ENCODE measurements around the gene MED4. TPM values are rescaled to one million over a fixed set of nuclear protein-coding genes. Genes with fewer than 3 reads are reported as not detected.
A peak's percentile ranks its signal among the peaks of the same experiment; 100 is the strongest.

MED4 gene
- total RNA-seq (10 to 100 TPM; 47.1 to 55.6 TPM), polyA plus RNA-seq (10 to 100 TPM; 88.9 to 91.9 (median 90.1) TPM), total RNA-seq (34.7 to 48.7 (median 46.2) reads per million in 6 experiments)

- ATAC-seq (peak; percentile 92 to 93), DNase-seq (peak; percentile 93 to 99 (median 98))
- Mint-ChIP-seq H3K4me3 (peak within 1 kb of the TSS; percentile 89 to 99 (median 96)), H3K9me3 (peaks cover 0 to 3% (median 0%) of the 10 kb centered on the region in 9 donors), H3K4me1 (peaks cover 16 to 49% (median 40%) of the 10 kb centered on the region in 4 donors), H3K36me3 (peaks cover 0 to 7% (median 0%) of the 10 kb centered on the region in 3 donors), H3K27me3 (no peaks in the 10 kb centered on the region), H3K27ac (peak within 1 kb of the TSS; percentile 92 to 99 (median 98))
- POLR2A ChIA-PET: interaction anchor here (0.6 to 2.7 kb wide), 15 partner anchors 10 to 485 kb away, joined by 3 to 24 read pairs (median 4); partner anchors contain the start of genes ITM2B, NUDT15 and RB1
Measured at GRCh38 chr13:48094781-48095502, at the start of gene MED4. Gene MED4, minus strand, starts transcription at chr13:48095104. Its CDS starts 26 bp downstream, at chr13:48095078.

- DNase-seq (peak in 4 of 10 donors; percentile 19 to 41 (median 40)), ATAC-seq (peak; percentile 90 to 91)
- Mint-ChIP-seq H3K27ac (peak overlapping the region; percentile 81 to 99 (median 94)), H3K9me3 (peaks cover 0 to 1% (median 0%) of the 10 kb centered on the region in 9 donors), H3K27me3 (no peaks in the 10 kb centered on the region), H3K4me1 (peaks cover 27 to 52% (median 42%) of the 10 kb centered on the region in 4 donors), H3K36me3 (peaks cover 0 to 4% (median 0%) of the 10 kb centered on the region in 3 donors), H3K4me3 (peak overlapping the region in 9 of 10 donors; percentile 9 to 63 (median 45))
- POLR2A ChIA-PET: interaction anchor here (0.7 to 2.1 kb wide), 4 partner anchors 10 to 91 kb away, joined by 3 to 8 read pairs (median 6); partner anchors contain the start of gene ITM2B
Measured at GRCh38 chr13:48144413-48145035, 49.6 kb upstream of the MED4 start.

GRCh38 chr13:48142436-48142835 lies 47.5 kb upstream of the MED4 start:
- Mint-ChIP-seq H3K9me3 (peaks cover 0 to 1% (median 0%) of the 10 kb centered on the region in 9 donors), H3K4me1 (peaks cover 21 to 37% (median 27%) of the 10 kb centered on the region in 4 donors), H3K4me3 (no peak overlapping the region), H3K36me3 (peaks cover 0 to 4% (median 0%) of the 10 kb centered on the region in 3 donors), H3K27me3 (no peaks in the 10 kb centered on the region), H3K27ac (peak overlapping the region in 6 of 10 donors; percentile 5 to 92 (median 56))
- POLR2A ChIA-PET: interaction anchor here (1.5 kb wide), 1 partner anchor 90 kb away, joined by 4 read pairs; the partner anchor contains the start of gene ITM2B
- no peak for ATAC-seq
- DNase-seq: no peak

- Mint-ChIP-seq H3K4me1 (peaks cover 9 to 14% (median 11%) of the 10 kb centered on the region in 4 donors), H3K36me3 (no peaks in the 10 kb centered on the region), H3K9me3 (no peaks in the 10 kb centered on the region), H3K27me3 (no peaks in the 10 kb centered on the region), H3K27ac (peak overlapping the region in 1 of 10 donors; percentile 56), H3K4me3 (no peak overlapping the region)
- ATAC-seq (no peak), DNase-seq (no peak)
- POLR2A ChIA-PET: no interaction called here
Measured at GRCh38 chr13:48138270-48138669, 43.4 kb upstream of the MED4 start.

GRCh38 chr13:48132961-48133360 lies 38.1 kb upstream of the MED4 start:
- no peaks in the 10 kb centered on the region for H3K27me3 Mint-ChIP-seq
- POLR2A ChIA-PET: interaction anchor here (3.3 kb wide), 1 partner anchor 100 kb away, joined by 19 read pairs; the partner anchor contains the start of gene ITM2B
- H3K27ac Mint-ChIP-seq: no peak overlapping the region
- H3K9me3 Mint-ChIP-seq: no peaks in the 10 kb centered on the region
- DNase-seq (no peak), ATAC-seq (no peak)
- no peaks in the 10 kb centered on the region for H3K36me3 Mint-ChIP-seq
- H3K4me1 Mint-ChIP-seq: peaks cover 11 to 17% (median 12%) of the 10 kb centered on the region in 4 donors
- H3K4me3 Mint-ChIP-seq: no peak overlapping the region

- ATAC-seq (no peak), DNase-seq (no peak)
- POLR2A ChIA-PET: interaction anchor here (1.0 to 3.3 kb wide), 6 partner anchors 25 to 399 kb away, joined by 3 to 19 read pairs (median 3); partner anchors contain the start of gene ITM2B
- Mint-ChIP-seq H3K4me3 (no peak overlapping the region), H3K27ac (no peak overlapping the region), H3K27me3 (no peaks in the 10 kb centered on the region), H3K36me3 (no peaks in the 10 kb centered on the region), H3K9me3 (no peaks in the 10 kb centered on the region), H3K4me1 (peaks cover 14 to 30% (median 25%) of the 10 kb centered on the region in 4 donors)
Measured at GRCh38 chr13:48131533-48131932, 36.6 kb upstream of the MED4 start.

GRCh38 chr13:48126944-48127830 lies 32.3 kb upstream of the MED4 start:
- ATAC-seq: peak; percentile 85 to 91
- H3K36me3 Mint-ChIP-seq: no peaks in the 10 kb centered on the region
- peaks cover 14 to 31% (median 25%) of the 10 kb centered on the region in 4 donors for H3K4me1 Mint-ChIP-seq
- DNase-seq: peak in 9 of 10 donors; percentile 10 to 82 (median 47)
- POLR2A ChIA-PET: interaction anchor here (0.6 to 3.0 kb wide), 22 partner anchors 9 to 404 kb away, joined by 3 to 46 read pairs (median 5); partner anchors contain the start of genes ITM2B, MED4 and RB1
- H3K27me3 Mint-ChIP-seq: no peaks in the 10 kb centered on the region
- peak overlapping the region; percentile 88 to 97 (median 94) for H3K27ac Mint-ChIP-seq
- H3K4me3 Mint-ChIP-seq: peak overlapping the region; percentile 34 to 78 (median 62)
- no peaks in the 10 kb centered on the region for H3K9me3 Mint-ChIP-seq

- peak overlapping the region in 3 of 10 donors; percentile 11 to 66 (median 47) for H3K27ac Mint-ChIP-seq
- H3K9me3 Mint-ChIP-seq: no peaks in the 10 kb centered on the region
Measured at GRCh38 chr13:48125794-48126228, 30.9 kb upstream of the MED4 start.

GRCh38 chr13:48123812-48124211 lies 28.9 kb upstream of the MED4 start:
- Mint-ChIP-seq H3K27me3 (no peaks in the 10 kb centered on the region), H3K36me3 (no peaks in the 10 kb centered on the region), H3K27ac (peak overlapping the region in 1 of 10 donors; percentile 76), H3K4me1 (peaks cover 7 to 16% (median 13%) of the 10 kb centered on the region in 4 donors), H3K9me3 (no peaks in the 10 kb centered on the region), H3K4me3 (no peak overlapping the region)
- no peak for ATAC-seq
- POLR2A ChIA-PET: interaction anchor here (0.5 to 1.2 kb wide), 2 partner anchors 109 to 191 kb away, joined by 3 read pairs; partner anchors contain the start of gene ITM2B
- no peak for DNase-seq

More at GRCh38 chr13:48125794-48126228, 30.9 kb upstream of the MED4 start:
- POLR2A ChIA-PET: interaction anchor here (1.0 to 3.0 kb wide), 4 partner anchors 24 to 110 kb away, joined by 3 to 46 read pairs (median 16); partner anchors contain the start of genes ITM2B and MED4
- Mint-ChIP-seq H3K4me3 (no peak overlapping the region), H3K4me1 (peaks cover 14 to 26% (median 22%) of the 10 kb centered on the region in 4 donors), H3K27me3 (no peaks in the 10 kb centered on the region), H3K36me3 (no peaks in the 10 kb centered on the region)
- no peak for DNase-seq
- no peak for ATAC-seq

GRCh38 chr13:48121733-48122132 lies 26.8 kb upstream of the MED4 start:
- DNase-seq: no peak
- POLR2A ChIA-PET: no interaction called here
- no peak for ATAC-seq
- peak overlapping the region in 1 of 10 donors; percentile 34 for H3K27ac Mint-ChIP-seq
- peaks cover 0 to 3% (median 0%) of the 10 kb centered on the region in 5 donors for H3K27me3 Mint-ChIP-seq
- H3K36me3 Mint-ChIP-seq: no peaks in the 10 kb centered on the region
- no peaks in the 10 kb centered on the region for H3K9me3 Mint-ChIP-seq
- H3K4me1 Mint-ChIP-seq: peaks cover under 1 to 3% (median 2%) of the 10 kb centered on the region in 4 donors
- no peak overlapping the region for H3K4me3 Mint-ChIP-seq

GRCh38 chr13:48120241-48120640 lies 25.3 kb upstream of the MED4 start:
- no peaks in the 10 kb centered on the region for H3K9me3 Mint-ChIP-seq
- POLR2A ChIA-PET: no interaction called here
- no peak overlapping the region for H3K4me3 Mint-ChIP-seq
- H3K36me3 Mint-ChIP-seq: peaks cover 0 to 4% (median 2%) of the 10 kb centered on the region in 3 donors
- no peaks in the 10 kb centered on the region for H3K4me1 Mint-ChIP-seq
- ATAC-seq (no peak), DNase-seq (no peak)
- peaks cover 0 to 3% (median 0%) of the 10 kb centered on the region in 5 donors for H3K27me3 Mint-ChIP-seq
- H3K27ac Mint-ChIP-seq: no peak overlapping the region
